ENCODE measurements around the gene SPOCK1.

Gene SPOCK1

GRCh38 chr5:137040641-137041340, 458.3 kb downstream of the SPOCK1 start:
- DNase-seq = no peak

- no peak for DNase-seq
Observed at GRCh38 chr5:137040024-137040423, 459.1 kb downstream of the SPOCK1 start.

GRCh38 chr5:137037848-137038247, 461.3 kb downstream of the SPOCK1 start:
- no peak for DNase-seq

GRCh38 chr5:137036640-137037039, 462.5 kb downstream of the SPOCK1 start:
- no peak for DNase-seq

GRCh38 chr5:137035480-137035878, 463.6 kb downstream of the SPOCK1 start:
- no peak for DNase-seq

GRCh38 chr5:137034764-137035479, 464.2 kb downstream of the SPOCK1 start:
- no peak for DNase-seq

DNA sequence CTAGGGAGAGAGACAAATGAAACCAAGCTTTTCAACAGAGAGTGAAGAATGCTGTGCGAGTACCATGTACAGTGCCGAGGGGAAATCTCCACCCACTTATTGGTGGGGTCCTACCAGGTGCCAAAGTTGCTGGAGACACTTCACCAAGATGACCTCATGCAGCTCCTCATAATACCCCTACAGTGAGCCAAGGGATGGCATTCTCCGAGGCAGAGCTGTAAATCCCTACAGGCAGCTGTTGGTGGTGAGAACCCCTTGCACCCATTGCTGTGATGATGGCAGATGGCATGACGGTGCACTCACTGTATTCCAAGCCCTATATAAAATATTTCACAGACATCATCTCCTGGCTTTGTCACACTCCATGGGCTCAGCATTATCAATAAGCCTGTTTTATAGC, 464.9 kb downstream of the SPOCK1 start:
- no peak for DNase-seq

GRCh38 chr5:137032929-137033328, 466.2 kb downstream of the SPOCK1 start:
- DNase-seq = no peak

GRCh38 chr5:137027758-137028157, 471.4 kb downstream of the SPOCK1 start:
- DNase-seq = no peak

GRCh38 chr5:137026296-137026695, 472.8 kb downstream of the SPOCK1 start:
- DNase-seq = no peak

DNA sequence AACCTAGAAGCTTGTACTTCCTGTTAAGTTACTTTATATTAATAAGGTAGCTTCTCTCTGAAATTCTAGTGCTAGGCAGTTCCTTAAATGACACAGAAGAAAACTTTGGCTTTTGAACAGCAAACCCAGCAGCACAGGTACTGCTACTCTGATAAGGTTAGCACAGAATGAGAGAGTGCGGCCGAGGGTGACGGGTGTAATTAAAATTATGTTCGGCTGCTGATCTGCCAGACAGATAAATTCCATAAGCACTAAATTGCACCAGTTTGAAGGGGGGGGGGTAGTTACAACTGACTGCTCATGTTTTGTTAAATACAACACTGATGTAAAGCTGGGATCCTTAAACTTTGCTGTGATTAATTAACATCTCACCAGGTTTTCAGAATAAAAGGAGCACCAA, 475.1 kb downstream of the SPOCK1 start:
- no peak for DNase-seq

- no peak for DNase-seq
Observed at GRCh38 chr5:137023371-137023770, 475.8 kb downstream of the SPOCK1 start.

- DNase-seq = no peak
Observed at GRCh38 chr5:137022725-137023124, 476.4 kb downstream of the SPOCK1 start.

DNA sequence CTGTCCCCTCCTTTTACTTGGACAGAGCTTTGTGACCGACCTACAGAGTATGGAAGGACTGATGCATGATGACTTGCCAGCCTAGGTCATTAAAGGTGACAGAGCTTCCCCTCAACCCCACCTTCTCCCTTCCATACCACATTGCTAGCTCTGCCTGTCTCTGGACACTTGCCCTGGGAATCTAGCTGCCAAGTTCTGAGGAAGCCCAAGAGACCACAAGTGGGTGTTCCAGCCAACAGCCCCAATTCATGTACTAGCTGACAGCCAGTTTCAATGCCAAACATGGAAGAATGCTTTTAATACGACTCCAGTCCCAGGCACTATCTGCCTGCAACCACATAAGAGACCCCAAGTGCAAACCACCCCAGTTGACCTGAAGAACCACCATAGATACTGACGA, 477.1 kb downstream of the SPOCK1 start:
- no peak for DNase-seq

- DNase-seq = no peak
Observed at GRCh38 chr5:137019229-137019628, 479.9 kb downstream of the SPOCK1 start.

- DNase-seq = no peak
Observed at GRCh38 chr5:137016783-137017324, 482.3 kb downstream of the SPOCK1 start.

DNA sequence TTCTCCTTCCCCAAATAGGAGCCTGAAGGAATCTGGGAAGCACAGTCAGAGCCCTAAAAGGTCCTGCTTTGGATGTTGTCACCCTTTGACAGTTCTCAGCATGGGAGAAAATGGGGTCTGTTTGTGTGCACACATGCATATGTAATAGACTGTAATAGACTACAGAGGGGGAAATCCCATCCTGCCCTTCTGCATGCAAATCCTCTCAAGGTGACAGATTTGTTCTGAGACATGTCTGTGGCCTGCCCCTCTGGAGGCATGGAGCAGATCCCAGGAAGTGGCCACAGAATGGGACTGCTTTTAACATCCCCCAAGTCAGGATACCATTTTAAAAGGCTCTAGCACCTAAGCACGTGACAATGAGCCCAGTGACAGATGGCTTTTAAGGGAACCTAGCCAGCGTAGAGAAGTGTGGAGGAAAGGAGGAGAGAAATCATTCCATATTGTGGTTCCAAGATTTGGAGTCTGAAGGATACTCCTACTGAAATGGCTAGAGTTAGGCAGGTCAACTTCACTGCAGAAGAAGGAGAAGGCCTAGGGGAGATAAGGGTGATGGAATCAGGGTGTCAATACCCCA, 483.5 kb downstream of the SPOCK1 start:
- no peak for DNase-seq

GRCh38 chr5:137014731-137015130, 484.4 kb downstream of the SPOCK1 start:
- no peak for DNase-seq

- no peak for DNase-seq
Observed at GRCh38 chr5:137010226-137010625, 488.9 kb downstream of the SPOCK1 start.

DNA sequence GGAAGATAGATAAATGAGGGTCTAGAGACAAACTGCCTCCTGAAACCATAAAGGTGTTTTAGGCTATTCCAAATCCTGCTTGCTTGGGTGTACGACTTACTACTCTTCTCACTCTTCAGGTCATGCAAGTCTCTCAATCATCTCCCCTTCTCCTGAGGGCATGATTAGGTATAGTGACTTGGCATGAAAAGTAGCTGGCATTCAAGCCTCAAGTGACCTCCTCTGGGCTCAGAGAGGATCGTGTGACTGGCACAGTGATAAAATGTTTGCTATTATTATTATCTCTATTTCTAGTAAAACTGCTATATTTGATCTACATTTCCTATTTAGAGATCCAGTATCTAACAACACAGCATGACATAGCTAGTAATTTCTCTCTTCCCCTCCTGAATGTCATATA, 494.8 kb downstream of the SPOCK1 start:
- DNase-seq = no peak

DNA sequence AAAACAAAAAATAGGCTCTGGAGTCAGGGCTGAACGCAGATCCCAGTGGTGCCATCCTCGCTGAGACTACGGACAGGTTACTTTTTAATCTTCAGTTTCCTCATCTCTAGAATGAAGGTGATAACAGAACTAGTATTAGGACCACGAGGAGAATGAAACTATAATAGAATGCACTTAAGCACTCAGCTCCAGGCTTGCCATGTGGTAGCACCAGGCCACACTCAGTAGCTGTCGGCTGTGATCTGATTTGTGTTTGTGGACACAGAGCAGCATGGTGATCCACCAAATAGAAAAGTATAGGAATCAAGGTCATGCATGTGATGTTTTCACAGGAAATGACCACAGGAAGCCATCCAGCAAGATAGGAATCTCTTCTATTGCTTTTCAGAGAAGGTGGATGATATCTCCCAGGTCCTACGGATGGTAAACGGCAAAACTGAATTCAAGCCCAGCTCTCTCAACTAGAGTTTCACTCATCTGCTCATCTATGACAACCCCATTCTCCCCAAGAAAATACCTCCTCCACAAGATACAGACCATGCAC, 498.0 kb downstream of the SPOCK1 start:
- DNase-seq = no peak

DNA sequence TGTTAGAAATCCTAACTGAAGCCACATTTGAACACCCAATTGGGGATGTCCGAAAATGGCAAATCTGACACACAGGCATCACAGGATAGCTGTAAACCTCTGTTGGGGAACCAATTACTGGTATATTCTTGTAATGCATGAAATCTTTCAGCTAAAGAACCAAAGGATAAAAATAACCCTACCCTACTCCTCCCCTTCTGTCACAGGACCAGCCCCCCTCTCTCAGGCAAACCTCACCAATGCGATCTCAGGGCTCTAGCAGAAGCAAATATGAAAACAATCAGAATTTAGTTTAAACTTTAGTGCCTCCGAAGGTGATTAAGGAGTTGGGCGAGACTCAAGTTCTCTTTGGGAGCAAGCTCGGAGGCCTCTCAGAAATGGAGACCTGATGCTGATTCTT, 499.3 kb downstream of the SPOCK1 start:
- no peak for DNase-seq

- DNase-seq = no peak
Observed at GRCh38 chr5:136998854-136999357, 500.2 kb downstream of the SPOCK1 start.

- DNase-seq = no peak
Observed at GRCh38 chr5:136994154-136994553, 505.0 kb downstream of the SPOCK1 start.

Measured in CD4-positive, alpha-beta T cell treated with Interleukin-4 for 1 hour (primary cell).